NK-92 (cell line): ENCODE measurements around the gene GALNT14.

Source experiments
- DNase-seq: peaks from one replicate; lab custom pipeline; 2025; ENCODE audit not compliant: unreplicated experiment; lab: John Stamatoyannopoulos, UW

Gene GALNT14

DNA sequence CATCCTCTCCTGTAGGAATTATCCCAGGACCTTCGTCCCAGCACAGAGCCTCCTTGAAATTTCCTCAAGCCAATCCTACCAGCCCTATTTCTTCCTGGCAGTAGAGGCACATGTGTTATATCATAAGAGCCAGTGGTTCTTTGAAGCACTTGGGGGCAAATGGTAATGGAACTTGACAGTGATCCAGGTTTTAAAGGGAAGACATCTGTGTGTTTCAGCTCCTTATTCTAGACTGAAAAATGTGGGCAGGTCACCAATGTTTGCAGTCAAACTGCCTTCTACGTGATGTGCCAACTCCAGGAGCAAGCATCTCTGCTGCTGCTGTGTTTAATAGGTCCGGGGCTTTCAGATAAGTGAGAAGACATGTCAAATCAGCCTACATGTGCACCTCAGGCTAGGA lies 157.1 kb downstream of the GALNT14 start:
- DNase-seq, result no peak

DNA sequence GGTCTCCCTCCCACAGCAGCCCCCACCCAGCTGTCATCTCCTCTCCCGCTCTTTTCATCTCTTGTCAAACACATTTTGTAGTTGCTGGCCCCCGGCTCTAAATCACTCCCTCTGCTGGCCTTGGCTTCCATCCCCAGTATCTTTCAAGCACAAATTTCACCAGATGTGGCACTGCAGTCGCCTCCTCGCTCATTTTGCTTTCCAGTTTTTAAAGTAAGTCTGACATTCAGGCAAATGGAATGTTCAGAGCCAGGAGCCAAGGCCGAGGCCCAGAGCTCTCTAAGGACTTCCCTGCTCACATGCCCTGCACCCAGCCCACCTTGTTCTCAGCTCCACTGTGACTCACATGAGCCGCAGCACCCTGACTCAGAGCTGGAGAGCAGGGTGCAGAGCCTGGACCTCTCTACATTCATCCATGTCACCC lies 158.4 kb downstream of the GALNT14 start:
- DNase-seq, result no peak

DNA sequence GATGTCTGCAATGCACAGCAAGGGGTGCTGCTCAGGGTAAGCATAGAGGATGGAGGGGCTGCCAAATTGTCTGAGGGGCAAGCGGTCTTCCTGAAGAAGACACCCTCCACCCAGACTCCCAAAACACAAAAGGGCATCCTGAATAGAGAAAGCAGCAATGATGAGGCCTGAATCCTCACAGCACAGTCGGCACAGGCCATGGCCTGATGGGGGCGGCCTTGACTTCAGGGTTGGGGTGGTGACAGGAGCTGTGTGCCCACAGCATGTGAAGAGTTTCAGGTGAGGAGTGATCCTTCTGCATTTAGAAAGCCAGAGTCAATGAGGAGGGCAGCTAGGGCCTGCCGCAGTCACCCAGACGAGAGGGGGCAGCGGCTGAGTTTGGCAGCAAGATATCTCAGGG lies 159.4 kb downstream of the GALNT14 start:
- DNase-seq, result no peak

DNA sequence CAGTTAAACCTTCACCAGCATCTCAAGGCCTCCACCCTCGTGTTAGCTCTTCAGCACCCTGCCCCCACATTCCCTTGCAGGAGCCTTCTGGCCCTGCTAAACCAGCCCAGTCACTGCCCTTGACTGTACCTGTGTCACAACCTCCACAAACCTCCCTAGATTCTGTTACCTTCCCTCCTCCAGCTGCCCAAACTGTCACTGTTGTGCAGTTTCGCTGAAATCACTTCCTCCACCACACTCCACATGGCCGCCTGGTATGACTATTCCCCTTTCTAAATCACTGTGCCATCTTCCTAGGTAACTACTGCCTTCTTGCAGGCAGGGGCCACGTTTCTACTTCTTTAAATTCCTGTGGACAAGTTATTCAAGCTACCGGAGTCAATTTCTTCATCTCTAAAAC lies 160.2 kb downstream of the GALNT14 start:
- DNase-seq, result no peak

DNA sequence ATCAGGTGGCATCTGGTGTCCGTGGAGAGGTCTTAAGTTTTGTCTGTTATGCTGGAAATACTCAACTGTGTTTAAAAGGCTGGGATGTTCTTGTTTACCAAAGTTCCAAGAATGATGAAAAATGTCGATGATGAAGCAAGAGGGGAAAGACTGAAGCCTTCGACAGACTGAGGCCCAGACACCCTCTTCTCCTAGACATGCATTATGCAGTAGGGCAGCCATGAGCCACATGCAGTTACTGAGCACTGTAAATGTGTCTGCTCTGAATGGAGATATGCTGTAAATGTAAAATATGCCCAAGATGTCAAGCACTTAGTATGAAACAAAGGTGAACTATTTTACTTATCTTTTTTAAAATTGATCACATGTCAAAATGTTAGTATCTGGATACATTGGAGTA lies 163.1 kb downstream of the GALNT14 start:
- DNase-seq, result no peak

DNA sequence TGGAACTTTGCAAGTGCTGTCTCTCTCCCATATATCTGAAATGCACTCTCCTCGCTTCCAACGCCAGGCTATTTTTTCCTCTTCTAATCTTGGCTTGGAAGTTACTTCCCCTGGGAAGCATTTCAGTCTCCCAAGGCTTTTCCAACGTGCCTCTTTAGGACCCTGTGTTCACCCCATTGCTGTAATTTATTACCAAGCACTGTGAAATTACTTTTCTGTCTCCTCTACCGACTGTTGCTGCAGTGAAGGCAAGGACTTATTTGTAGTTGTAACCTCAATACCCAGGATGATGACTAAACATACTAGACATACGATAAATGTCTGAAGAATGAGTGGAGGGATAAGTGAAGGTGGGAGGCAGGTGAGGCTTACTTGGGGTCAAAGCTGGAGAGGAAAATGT lies 163.7 kb downstream of the GALNT14 start:
- no peak for DNase-seq

DNA sequence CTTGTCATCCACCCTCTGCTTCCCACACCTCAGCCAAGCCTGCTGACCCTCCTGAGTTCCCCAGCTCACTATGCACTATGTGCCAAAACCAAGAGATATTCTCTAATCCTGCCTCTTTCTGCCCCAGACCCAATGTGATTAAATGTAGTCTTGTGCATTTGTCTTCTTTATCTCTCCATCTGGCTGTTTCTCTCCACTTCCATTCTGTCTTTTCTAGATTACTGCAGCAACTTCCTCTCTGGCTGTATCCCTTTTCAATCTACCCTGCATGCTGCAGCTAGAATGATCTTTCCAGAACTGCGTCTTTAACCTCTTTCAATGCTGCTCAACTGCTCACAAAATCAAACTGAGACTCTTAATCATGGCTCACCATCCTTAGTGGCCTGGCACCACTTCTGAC lies 164.1 kb downstream of the GALNT14 start:
- no peak for DNase-seq

DNA sequence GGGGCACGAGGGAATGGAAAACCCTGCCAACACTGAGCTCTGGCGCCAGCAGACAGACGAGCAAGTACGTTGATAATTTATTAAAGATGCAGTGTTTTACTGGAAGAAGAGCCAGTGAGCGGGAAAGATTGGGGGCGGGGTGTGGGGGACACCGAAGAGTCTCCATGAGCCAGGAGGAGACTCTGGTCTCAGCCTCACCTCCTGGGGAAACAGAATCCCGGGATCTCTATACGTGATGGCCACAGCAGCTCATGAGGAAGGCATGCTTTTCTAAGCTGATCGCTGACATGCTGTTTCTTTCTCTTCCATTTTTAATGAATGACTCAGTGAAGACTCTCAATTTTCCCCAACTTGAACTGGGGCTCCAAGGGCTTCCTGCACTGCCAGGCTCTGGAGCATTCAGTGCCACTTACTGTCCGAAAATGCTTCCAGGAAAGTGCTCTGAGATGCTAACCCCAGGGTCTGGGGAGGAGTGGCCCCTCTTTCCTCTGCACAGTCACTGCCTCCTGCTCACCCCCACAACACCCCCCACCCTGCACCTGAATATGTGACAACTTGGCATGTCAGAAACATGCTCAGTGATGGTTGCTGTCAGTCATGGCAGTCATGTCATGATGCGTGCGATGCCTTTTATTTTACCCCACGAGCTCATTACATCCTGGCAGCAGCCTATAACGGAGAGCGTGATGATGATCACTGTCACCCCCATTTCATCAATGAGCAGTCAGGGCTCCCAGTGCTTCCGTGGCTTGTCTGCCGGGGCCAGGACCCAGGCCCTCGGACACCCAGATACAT lies 166.8 kb downstream of the GALNT14 start:
- no peak for DNase-seq

DNA sequence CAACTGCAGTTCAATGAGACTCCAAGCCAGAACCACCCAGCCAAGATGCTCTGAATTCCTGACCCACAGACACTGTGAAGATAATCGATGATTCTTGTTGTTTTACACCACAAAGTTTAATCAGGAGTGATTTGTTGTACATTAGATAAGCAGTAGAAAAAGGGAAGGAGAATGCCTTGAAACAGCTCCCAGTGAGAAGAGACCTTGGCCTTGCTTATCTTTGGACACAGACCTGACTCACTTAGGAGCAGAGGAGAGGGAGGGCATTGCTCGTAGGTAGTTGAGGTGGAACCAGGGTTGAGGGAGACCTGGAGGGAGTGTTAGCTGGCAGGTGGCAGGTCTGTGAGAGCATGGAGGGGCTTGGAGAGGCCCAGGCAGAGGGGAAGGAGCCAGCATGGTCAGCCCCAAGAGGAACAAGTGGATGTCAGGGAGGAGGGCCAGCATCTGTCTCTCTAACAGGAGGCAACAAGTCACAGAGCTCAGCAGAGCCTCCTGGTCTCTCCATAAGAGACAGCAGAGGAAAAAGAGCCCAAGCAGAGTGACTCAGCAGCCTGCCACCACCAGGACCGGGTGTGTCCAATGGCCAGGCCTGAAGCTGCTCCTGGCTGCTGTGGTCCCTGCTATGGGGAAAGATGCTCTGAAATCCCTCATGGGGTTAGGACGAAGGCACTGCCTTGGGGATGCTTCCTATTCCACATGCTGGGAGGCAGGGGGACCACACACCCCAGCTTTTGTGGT lies 169.4 kb downstream of the GALNT14 start:
- no peak for DNase-seq

DNA sequence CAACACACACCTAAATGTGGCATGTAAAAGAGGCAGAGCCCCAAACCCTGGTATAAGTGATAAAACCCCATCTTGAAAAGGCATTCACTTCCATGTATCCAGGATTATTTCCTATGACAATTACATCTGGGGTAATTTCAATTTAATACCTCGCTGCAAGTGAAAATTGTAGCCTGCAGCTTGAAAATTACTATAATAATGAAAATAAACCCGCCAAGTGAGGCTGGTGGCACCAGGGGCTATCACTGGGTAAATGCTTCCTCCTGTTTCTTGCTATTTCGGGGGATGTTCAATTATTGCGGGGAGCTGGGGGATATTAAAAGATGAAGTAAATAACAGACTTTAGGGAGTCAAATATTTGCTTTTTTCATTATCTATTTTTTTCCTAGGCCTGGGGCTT lies 171.5 kb downstream of the GALNT14 start:
- DNase-seq, result no peak

DNA sequence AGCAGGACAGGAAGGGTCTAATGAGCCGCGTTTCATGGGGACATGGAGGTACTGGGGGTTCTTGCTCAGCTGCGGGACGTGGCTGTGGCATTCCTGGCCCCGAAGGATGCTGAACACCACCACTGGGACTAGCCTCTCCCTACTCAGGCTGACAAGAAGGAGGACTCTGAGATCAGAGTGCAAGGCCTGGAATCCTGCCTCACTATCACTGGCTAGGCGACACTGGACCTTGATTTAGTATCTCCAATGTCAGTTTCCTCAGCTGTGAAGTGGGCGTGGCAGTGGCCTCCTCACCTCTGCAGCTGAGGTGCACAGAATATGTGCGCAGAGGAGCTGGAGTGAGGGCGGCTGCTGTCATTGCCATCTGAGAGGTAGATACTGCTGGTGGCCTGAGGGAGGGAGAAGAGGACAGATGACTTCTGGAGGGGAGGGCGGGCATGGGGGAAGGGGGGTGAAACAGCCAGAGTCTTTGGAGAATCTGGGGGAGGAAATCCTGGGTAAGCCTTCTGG lies 173.2 kb downstream of the GALNT14 start:
- DNase-seq, result no peak

DNA sequence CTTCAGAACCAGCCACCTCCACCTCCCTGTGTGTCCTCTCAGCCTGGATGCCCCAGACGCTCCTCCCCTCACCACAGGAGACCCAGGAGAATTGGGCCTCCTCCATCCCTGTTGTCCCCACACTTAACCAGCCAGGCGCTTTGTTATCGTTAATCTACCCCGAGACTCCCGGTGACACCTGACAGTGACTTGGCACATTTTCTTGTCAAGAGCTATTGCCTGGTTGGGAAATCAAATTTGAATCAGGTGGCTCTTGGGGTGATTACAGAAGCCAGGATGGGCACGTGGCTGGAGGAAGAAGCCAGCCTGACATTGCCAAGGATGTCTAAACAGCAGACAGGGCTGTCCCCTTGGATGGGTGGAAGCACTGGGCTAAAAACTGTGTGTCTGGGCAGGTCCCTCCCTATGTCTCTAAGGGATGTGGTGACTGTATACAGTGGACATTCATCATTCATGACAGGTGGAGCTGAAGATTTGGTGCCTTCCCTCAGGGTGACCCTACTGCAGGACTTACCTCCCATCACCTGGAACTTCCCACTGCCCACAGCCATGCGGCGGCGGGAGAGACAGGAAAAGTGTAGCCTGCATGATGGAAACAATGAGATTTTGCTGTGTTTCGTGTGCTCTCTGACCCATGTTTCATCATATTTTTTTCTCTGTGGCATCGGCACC lies 173.8 kb downstream of the GALNT14 start:
- no peak for DNase-seq

DNA sequence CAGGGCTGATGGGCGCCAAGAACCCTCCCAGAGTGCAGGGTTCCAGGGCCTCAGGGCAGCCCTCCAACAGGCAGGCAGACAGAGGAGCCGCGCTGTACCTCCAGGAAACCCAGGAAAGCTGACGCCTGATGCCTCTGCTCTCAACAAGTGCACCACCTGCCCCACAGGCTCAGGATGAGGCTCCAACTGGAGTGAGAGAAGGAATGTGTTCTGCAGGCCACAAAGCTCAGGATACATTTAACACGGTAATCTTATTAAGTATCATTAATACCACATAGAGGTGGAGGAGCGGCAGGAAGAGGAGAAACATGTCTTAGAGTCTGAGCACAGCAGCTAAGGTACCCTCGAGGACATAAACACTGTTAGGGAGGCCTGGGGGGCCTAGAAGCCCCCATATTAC lies 175.1 kb downstream of the GALNT14 start:
- DNase-seq, result no peak

DNA sequence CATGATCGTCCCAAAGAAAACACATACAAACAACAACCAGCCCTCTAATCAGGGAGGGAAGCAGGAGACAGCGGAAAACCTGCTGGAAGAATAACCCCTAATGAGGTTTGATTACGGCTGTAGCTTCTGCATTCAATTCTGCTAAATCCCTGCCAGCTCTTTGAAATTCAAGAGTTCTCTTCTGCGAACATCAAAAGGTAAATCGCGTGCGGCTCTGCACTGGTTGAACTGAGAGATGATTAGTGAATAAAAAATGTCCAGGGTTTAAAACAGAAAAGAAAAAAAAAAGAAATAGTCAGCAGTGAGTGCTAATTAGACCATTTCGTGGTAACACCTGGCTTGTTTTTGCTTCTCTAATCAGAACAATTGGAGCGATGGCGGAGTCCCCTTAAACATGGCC lies 178.0 kb downstream of the GALNT14 start:
- DNase-seq, result no peak

DNA sequence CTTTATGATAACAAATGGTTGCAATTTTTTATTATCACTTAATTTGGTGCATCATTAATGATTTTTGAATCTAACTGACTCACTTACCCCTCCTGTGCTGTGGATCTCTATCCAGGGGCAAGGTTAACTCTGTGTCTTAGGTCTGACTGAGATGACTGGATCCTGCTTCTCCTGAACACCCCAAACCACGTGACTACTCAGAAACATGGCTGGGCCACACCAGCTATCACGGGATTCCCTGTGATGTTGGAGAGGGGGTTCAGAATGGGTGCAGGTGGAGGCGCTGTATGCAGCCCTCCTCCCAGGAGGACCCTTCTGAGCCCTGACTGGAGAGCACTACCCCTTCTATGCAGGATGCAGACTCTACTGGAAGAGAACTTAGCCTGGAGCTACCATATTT lies 178.6 kb downstream of the GALNT14 start:
- no peak for DNase-seq

DNA sequence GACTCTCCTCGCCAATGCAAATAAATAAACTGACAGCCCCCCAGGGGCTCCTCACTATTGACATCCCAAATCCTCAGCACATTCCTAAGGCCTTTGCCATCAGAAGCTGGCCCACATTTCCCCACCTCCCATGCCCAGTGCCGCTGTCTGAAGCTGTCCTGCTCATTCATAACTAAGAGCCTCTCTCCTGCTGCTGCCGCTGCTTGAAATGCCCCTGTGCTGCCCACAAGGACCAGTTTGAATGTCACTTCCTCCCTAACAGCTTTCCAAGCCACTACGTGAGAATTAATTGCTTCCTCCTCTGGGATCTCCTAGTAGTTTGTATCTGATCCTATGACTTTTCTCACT lies 179.3 kb downstream of the GALNT14 start:
- no peak for DNase-seq

DNA sequence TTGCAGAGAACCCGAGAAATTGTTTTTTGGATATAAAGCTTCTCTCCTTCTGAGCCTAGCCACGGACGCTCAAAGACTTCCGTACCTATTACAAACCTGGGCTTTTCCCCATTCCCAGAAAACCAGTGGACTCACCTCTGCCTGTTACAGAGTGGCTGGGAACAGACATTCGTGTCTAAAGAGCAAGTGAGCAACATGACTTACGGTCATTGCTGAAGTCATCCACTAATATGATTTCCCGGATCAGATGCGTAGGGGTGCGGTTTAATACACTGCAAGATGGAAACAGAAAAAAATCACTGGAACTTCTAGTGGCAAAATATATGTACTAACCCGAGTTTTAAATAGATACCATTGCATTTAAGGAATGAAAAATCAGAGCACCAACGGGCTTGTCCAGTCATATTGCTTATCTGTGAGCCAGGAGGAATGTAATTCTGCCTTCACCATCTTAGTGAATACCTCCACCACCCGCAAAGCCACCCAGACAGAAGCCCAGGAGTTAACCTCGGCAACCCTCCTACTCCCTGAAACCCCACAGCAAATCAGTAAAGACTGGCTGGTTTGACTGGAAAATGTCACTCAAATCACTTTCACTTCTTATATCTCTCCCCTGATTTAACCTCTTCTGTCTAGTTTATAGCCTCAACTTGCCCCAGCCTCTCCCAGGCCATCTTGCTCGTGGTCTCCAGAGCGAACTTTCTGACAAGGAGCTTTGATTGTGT lies 179.9 kb downstream of the GALNT14 start:
- no peak for DNase-seq

DNA sequence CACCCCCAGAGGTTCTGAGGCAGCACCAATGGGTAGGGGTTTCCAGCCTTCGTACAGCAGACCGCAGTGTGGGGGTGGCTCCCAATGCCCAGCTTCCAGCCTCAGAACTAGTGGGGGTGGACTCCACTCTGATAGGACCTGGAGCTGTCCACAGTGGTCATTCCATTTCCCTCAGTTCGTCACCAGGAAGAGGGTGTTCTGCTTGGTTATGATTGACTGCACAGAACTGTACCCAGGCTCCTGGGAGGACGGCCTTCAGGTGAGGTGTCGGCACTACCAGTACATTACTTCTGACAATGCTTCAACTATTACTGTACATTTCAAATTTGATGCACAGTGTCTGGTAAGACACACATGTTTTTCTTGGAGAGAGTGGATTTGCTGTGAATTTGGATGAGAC lies 180.6 kb downstream of the GALNT14 start:
- DNase-seq, result no peak

DNA sequence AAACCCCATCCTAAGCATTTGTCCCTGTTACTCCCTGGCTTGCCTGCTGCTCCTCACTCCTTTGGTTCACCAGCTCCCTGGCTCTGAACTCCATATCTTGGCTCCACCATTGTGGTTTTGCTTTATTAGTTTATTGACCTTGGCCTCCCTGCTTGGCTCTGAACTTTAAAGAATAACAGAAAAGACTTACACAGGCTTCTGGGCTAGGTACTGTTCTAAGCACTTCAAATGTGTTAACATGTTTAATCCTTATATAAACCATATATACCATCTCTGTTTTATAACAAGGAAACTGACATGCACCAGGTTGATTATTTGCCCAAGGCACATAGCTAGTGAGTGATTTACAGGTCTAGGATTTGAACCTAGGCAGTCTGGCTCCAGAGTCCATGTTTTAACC lies 181.2 kb downstream of the GALNT14 start:
- DNase-seq, result no peak

DNA sequence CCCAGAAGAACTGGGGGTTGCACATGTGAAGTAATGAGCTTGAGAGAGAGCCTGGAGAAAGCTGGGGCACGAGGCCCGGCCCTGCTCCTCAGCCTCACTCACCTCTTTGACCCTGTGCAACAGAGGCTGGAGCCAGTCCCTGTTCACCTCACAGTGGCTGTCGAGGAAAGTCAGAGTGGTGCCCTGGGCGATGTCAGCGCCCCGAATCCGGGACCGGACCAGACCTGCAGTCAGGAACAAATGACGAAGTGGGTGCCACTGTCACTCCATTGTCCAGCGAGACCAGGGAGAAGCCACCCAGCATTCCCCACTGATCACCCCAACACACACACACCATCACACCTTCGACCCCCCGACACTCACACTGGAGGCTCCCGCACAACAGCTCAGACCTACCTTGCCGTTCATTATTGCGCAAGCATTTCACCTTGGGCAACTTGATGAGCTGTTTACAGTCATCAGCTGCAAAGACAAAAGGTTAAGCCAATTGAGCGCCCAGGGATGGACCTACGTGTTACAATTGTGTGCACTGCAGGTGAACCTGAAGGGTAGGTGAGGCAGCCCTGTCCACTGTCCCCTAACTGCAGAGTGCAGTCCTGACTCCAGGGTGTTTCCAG lies 182.6 kb downstream of the GALNT14 start:
- DNase-seq, result no peak

DNA sequence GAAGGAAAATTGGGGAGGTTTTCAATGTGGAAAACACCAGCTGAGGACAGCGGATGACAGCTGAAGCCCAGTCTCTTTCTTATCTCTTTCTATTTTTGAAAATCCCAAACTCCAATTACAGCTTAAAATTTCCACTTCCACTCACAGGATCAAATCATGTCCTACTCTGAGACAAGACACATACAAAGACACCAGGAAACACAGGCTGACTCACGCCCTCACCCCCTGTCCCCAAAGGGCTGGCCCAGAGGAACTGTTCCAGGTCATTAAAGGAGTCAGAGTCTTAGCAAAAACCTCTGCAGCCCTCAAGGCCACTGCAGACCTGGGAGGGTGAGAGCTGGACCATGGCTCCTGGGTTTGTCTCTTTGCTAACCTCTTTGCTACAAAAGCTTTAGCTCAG lies 187.9 kb downstream of the GALNT14 start:
- DNase-seq, result no peak
